Neural progenitor cell (in vitro differentiated cells): ENCODE measurements around the gene OR52E5. TPM values are rescaled to one million over a fixed set of nuclear protein-coding genes. Genes with fewer than 3 reads are reported as not detected.

Experiments used
- DNase-seq: peaks from one replicate; pipeline ENCODE4 v3.0.0-alpha.2; 2016; ENCODE audit warnings: low spot score
- H2AFZ ChIP-seq: fragments of 200-600 bp; sonication (generic); replicated peaks from 2 replicates; pipeline ENCODE4 v1.6.1; 2016; ENCODE audit warnings: antibody characterized with exemption
- H3F3A ChIP-seq: fragments of 200-600 bp; sonication (generic); 2 replicates; pipeline ENCODE4 v1.6.1; 2016; ENCODE audit warnings: antibody characterized with exemption, low read depth
- H3K27ac ChIP-seq: fragments of 200-600 bp; sonication (generic); 2 replicates; pipeline ENCODE4 v1.5.1; 2016; ENCODE audit warnings: mild to moderate bottlenecking
- H3K27me3 ChIP-seq: fragments of 200-600 bp; sonication (generic); 2 replicates; pipeline ENCODE4 v1.6.1; 2016; ENCODE audit warnings: mild to moderate bottlenecking, moderate library complexity
- H3K36me3 ChIP-seq: fragments of 200-600 bp; sonication (generic); 2 replicates; pipeline ENCODE4 v1.5.1; 2016
- H3K4me1 ChIP-seq: fragments of 200-600 bp; sonication (generic); 2 replicates; pipeline ENCODE4 v1.6.1; 2016; ENCODE audit warnings: mixed run types
- H3K4me2 ChIP-seq: fragments of 200-600 bp; sonication (generic); 2 replicates; pipeline ENCODE4 v1.6.1; 2016
- H3K4me3 ChIP-seq: fragments of 200-600 bp; sonication (generic); 2 replicates; pipeline ENCODE4 v1.5.1; 2016
- H3K79me2 ChIP-seq: fragments of 200-600 bp; sonication (generic); 2 replicates; pipeline ENCODE4 v1.6.1; 2016; ENCODE audit warnings: low read depth
- H3K9ac ChIP-seq: fragments of 200-600 bp; sonication (generic); 2 replicates; pipeline ENCODE4 v1.6.1; 2016
- H3K9me3 ChIP-seq: fragments of 200-600 bp; sonication (generic); 2 replicates; pipeline ENCODE4 v1.5.1; 2016; ENCODE audit warnings: low read depth
- H4K20me1 ChIP-seq: fragments of 200-600 bp; sonication (generic); 2 replicates; pipeline ENCODE4 v1.6.1; 2016; ENCODE audit warnings: low read depth
- H3K27ac Mint-ChIP-seq: 3 replicates; pipeline ENCODE4 v1.8.0; 2021; ENCODE audit warnings: mixed read lengths
- H3K27me3 Mint-ChIP-seq: 2 replicates; pipeline ENCODE4 v1.8.0; 2022; ENCODE audit warnings: low read depth, mild to moderate bottlenecking, inconsistent platforms, moderate library complexity, mixed read lengths; ENCODE audit not compliant: insufficient read depth
- H3K36me3 Mint-ChIP-seq: 3 replicates; pipeline ENCODE4 v1.8.0; 2021; ENCODE audit warnings: mixed read lengths
- H3K4me1 Mint-ChIP-seq: 3 replicates; pipeline ENCODE4 v1.8.0; 2021; ENCODE audit warnings: mixed read lengths
- H3K4me3 Mint-ChIP-seq: 3 replicates; pipeline ENCODE4 v1.8.0; 2021; ENCODE audit warnings: mild to moderate bottlenecking, moderate library complexity, mixed read lengths
- H3K9me3 Mint-ChIP-seq: 3 replicates; pipeline ENCODE4 v1.8.0; 2020; ENCODE audit warnings: mixed read lengths
- CTCF ChIP-seq: fragments of 200-600 bp; sonication (generic); IDR thresholded peaks from 2 replicates; pipeline ENCODE4 v1.5.1; 2017; ENCODE audit warnings: antibody characterized with exemption, mild to moderate bottlenecking
- EZH2 ChIP-seq: fragments of 200-600 bp; sonication (generic); IDR thresholded peaks from 2 replicates; pipeline ENCODE4 v1.6.1; 2017; ENCODE audit warnings: antibody characterized with exemption, mild to moderate bottlenecking, moderate library complexity
- EZH2phosphoT487 ChIP-seq: fragments of 200-600 bp; sonication (generic); IDR thresholded peaks from 2 replicates; pipeline ENCODE4 v1.6.1; 2017; ENCODE audit warnings: antibody characterized with exemption
- total RNA-seq: library from RNA; depleted of rRNA; stranded (reverse); fragments of >200 nt; gene quantifications from 2 replicates; pipeline ENCODE4 v1.2.3, GENCODE V29; 2015; ENCODE audit warnings: low replicate concordance

OR52E5 gene
- total RNA-seq, 1 donor from 2014 or later, result not detected

GRCh38 chr11:5851002-5851401 lies 42.0 kb upstream of the OR52E5 start:
- Mint-ChIP-seq H3K4me3 (no peak overlapping the region), H3K9me3 (peaks cover 2% of the 10 kb centered on the region), H3K27ac (no peak overlapping the region), H3K4me1 (no peaks in the 10 kb centered on the region), H3K36me3 (no peaks in the 10 kb centered on the region), H3K27me3 (peaks cover 2% of the 10 kb centered on the region)
- Histone ChIP-seq H3F3A (no peaks in the 10 kb centered on the region), H3K79me2 (no peaks in the 10 kb centered on the region), H3K36me3 (no peaks in the 10 kb centered on the region), H3K4me2 (no peak overlapping the region), H3K9ac (no peak overlapping the region), H3K4me1 (no peaks in the 10 kb centered on the region), H2AFZ (no peak overlapping the region), H3K4me3 (no peak overlapping the region), H3K27me3 (no peaks in the 10 kb centered on the region), H4K20me1 (no peaks in the 10 kb centered on the region), H3K9me3 (no peaks in the 10 kb centered on the region), H3K27ac (no peak overlapping the region)
- DNase-seq, result no peak
- TF ChIP-seq CTCF, result no peak
- TF ChIP-seq EZH2phosphoT487, result no peak
- TF ChIP-seq EZH2, result no peak

GRCh38 chr11:5857590-5857989 lies 35.4 kb upstream of the OR52E5 start, which contains the start of gene OR52E8:
Gene OR52E8 (minus strand): TSS chr11:5857690. CDS start chr11:5857690, 0 bp downstream.
- no peaks in the 10 kb centered on the region for H3K27me3 Mint-ChIP-seq

GRCh38 chr11:5865826-5866225 lies 27.2 kb upstream of the OR52E5 start:
- no peaks in the 10 kb centered on the region for H3K36me3 ChIP-seq
- H2AFZ ChIP-seq, result no peak overlapping the region
- H3K4me3 Mint-ChIP-seq, result no peak overlapping the region
- H4K20me1 ChIP-seq, result no peaks in the 10 kb centered on the region
- H3K4me1 ChIP-seq, result no peaks in the 10 kb centered on the region
- no peaks in the 10 kb centered on the region for H3K9me3 ChIP-seq
- H3K9me3 Mint-ChIP-seq, result no peaks in the 10 kb centered on the region
- no peak overlapping the region for H3K9ac ChIP-seq
- TF ChIP-seq EZH2phosphoT487 (no peak), EZH2 (no peak), CTCF (no peak)
- H3K79me2 ChIP-seq, result no peaks in the 10 kb centered on the region
- no peaks in the 10 kb centered on the region for H3K27me3 ChIP-seq
- H3K36me3 Mint-ChIP-seq, result no peaks in the 10 kb centered on the region
- no peaks in the 10 kb centered on the region for H3K27me3 Mint-ChIP-seq
- no peak overlapping the region for H3K27ac Mint-ChIP-seq
- H3K4me2 ChIP-seq, result no peak overlapping the region
- H3K4me3 ChIP-seq, result no peak overlapping the region
- H3K27ac ChIP-seq, result no peak overlapping the region
- no peak for DNase-seq
- no peaks in the 10 kb centered on the region for H3K4me1 Mint-ChIP-seq
- H3F3A ChIP-seq, result no peaks in the 10 kb centered on the region

More at GRCh38 chr11:5857590-5857989, 35.4 kb upstream of the OR52E5 start, which contains the start of gene OR52E8:
- H3K27me3 ChIP-seq, result no peaks in the 10 kb centered on the region
- no peaks in the 10 kb centered on the region for H3K9me3 ChIP-seq
- no peaks in the 10 kb centered on the region for H3K36me3 ChIP-seq
- no peak within 1 kb of the TSS for H3K9ac ChIP-seq
- H2AFZ ChIP-seq, result no peak within 1 kb of the TSS
- no peaks in the 10 kb centered on the region for H3K4me1 Mint-ChIP-seq
- no peak within 1 kb of the TSS for H3K4me3 Mint-ChIP-seq
- no peak for DNase-seq
- no peak within 1 kb of the TSS for H3K27ac Mint-ChIP-seq
- H3K4me3 ChIP-seq, result no peak within 1 kb of the TSS
- no peaks in the 10 kb centered on the region for H3K4me1 ChIP-seq
- no peaks in the 10 kb centered on the region for H3K36me3 Mint-ChIP-seq
- TF ChIP-seq EZH2 (no peak), EZH2phosphoT487 (no peak), CTCF (no peak)
- no peaks in the 10 kb centered on the region for H4K20me1 ChIP-seq
- peaks cover 2% of the 10 kb centered on the region for H3K9me3 Mint-ChIP-seq
- no peak within 1 kb of the TSS for H3K4me2 ChIP-seq
- no peak within 1 kb of the TSS for H3K27ac ChIP-seq
- no peaks in the 10 kb centered on the region for H3F3A ChIP-seq
- H3K79me2 ChIP-seq, result no peaks in the 10 kb centered on the region
